ENCODE measurements around the gene DGCR2. TPM values are rescaled to one million over a fixed set of nuclear protein-coding genes. Genes with fewer than 3 reads are reported as not detected.

Gene DGCR2
- total and polyA plus RNA-seq, 11 donors: 26.0 to 53.3 (median 41.2) TPM

- intact Hi-C loops (cut with DNase I): no loop called here
- no peak for ATAC-seq
Observed at GRCh38 chr22:19011075-19011474, 111.1 kb downstream of the DGCR2 start.

GRCh38 chr22:19005905-19006304 lies 116.3 kb downstream of the DGCR2 start:
- intact Hi-C loops (cut with DNase I): no loop called here
- no peak for ATAC-seq

More at GRCh38 chr22:19011075-19011474, 111.1 kb downstream of the DGCR2 start:
- no peaks in the 10 kb centered on the region for H3K4me1 ChIP-seq
- DNase-seq: no peak
- H3K36me3 ChIP-seq: no peaks in the 10 kb centered on the region
- TF ChIP-seq CTCF (IDR thresholded peaks at IDR 0.05): no peak
- TF ChIP-seq POLR2A (IDR thresholded peaks at IDR 0.05): no peak
- H3K27ac ChIP-seq: no peak overlapping the region
- no peak overlapping the region for H3K4me3 ChIP-seq
- 69 to 78% (median 73%) methylated on average over 2 of the region's 2 CpGs for WGBS, 4 donors
- H3K27me3 ChIP-seq: peaks cover 0 to 16% (median 0%) of the 10 kb centered on the region in 9 donors
- peaks cover 0 to 4% (median 0%) of the 10 kb centered on the region in 12 donors for H3K9me3 ChIP-seq

GRCh38 chr22:19004471-19004870 lies 117.7 kb downstream of the DGCR2 start:
- H3K4me3 ChIP-seq: no peak overlapping the region
- peaks cover 0 to under 1% (median 0%) of the 10 kb centered on the region in 12 donors for H3K9me3 ChIP-seq
- no peak for ATAC-seq
- 69 to 88% (median 84%) methylated on average over 4 of the region's 4 CpGs for WGBS, 4 donors
- DNase-seq: no peak
- peaks cover 0 to 29% (median 2%) of the 10 kb centered on the region in 9 donors for H3K27me3 ChIP-seq
- no peak overlapping the region for H3K27ac ChIP-seq
- no peak for TF ChIP-seq CTCF (IDR thresholded peaks at IDR 0.05)
- TF ChIP-seq POLR2A (IDR thresholded peaks at IDR 0.05): no peak
- H3K36me3 ChIP-seq: no peaks in the 10 kb centered on the region
- intact Hi-C loops (cut with DNase I): loop anchor here in 1 of 10 donors (5.0 kb wide), 1 partner anchor 48 kb away; no protein-coding TSS in a partner anchor
- H3K4me1 ChIP-seq: no peaks in the 10 kb centered on the region

More at GRCh38 chr22:19005905-19006304, 116.3 kb downstream of the DGCR2 start:
- no peak overlapping the region for H3K27ac ChIP-seq
- H3K9me3 ChIP-seq: peaks cover 0 to 4% (median 0%) of the 10 kb centered on the region in 12 donors
- H3K27me3 ChIP-seq: peaks cover 0 to 31% (median 2%) of the 10 kb centered on the region in 9 donors
- 85 to 90% (median 88%) methylated on average over 3 of the region's 3 CpGs for WGBS, 4 donors
- H3K36me3 ChIP-seq: no peaks in the 10 kb centered on the region
- no peak for TF ChIP-seq CTCF (IDR thresholded peaks at IDR 0.05)
- no peak for TF ChIP-seq POLR2A (IDR thresholded peaks at IDR 0.05)
- no peaks in the 10 kb centered on the region for H3K4me1 ChIP-seq
- H3K4me3 ChIP-seq: no peak overlapping the region
- DNase-seq: no peak

- H3K4me3 ChIP-seq: no peak overlapping the region
- H3K36me3 ChIP-seq: no peaks in the 10 kb centered on the region
- H3K27ac ChIP-seq: no peak overlapping the region
- no peak for TF ChIP-seq POLR2A (IDR thresholded peaks at IDR 0.05)
- no peak for TF ChIP-seq CTCF (IDR thresholded peaks at IDR 0.05)
- intact Hi-C loops (cut with DNase I): loop anchor here in 1 of 10 donors (5.0 kb wide), 1 partner anchor 49 kb away; no protein-coding TSS in a partner anchor
- H3K4me1 ChIP-seq: no peaks in the 10 kb centered on the region
- H3K9me3 ChIP-seq: no peaks in the 10 kb centered on the region
- no peak for DNase-seq
- H3K27me3 ChIP-seq: peaks cover 0 to 27% (median 2%) of the 10 kb centered on the region in 9 donors
- no peak for ATAC-seq
Observed at GRCh38 chr22:19003508-19003907, 118.7 kb downstream of the DGCR2 start.

Measured in heart left ventricle (tissue), 16 donors.